ENCODE results near the gene LRRC45.
A peak's percentile ranks its signal among the peaks of the same experiment; 100 is the strongest.
"Not testable (repeated sequence)": the region's sequence is repeated elsewhere in the genome, so short reads cannot be mapped to it uniquely, and the experiment has no call there.

LRRC45 gene

GRCh38 chr17:82036634-82037091 lies 13.6 kb downstream of the LRRC45 start:
- DNase-seq = no peak

- DNase-seq = peak; percentile 93
Observed at GRCh38 chr17:82037092-82037888, 14.2 kb downstream of the LRRC45 start, which contains the start of gene DCXR. DCXR (minus strand) TSS chr17:82037697; CDS start chr17:82037682, 15 bp downstream.

- no peak for DNase-seq
Observed at GRCh38 chr17:82037889-82038195, 14.7 kb downstream of the LRRC45 start.

GRCh38 chr17:82038796-82039409 lies 15.8 kb downstream of the LRRC45 start:
- not testable (repeated sequence) for DNase-seq

GRCh38 chr17:82039695-82040299 lies 16.7 kb downstream of the LRRC45 start:
- DNase-seq = no peak

GRCh38 chr17:82041144-82041814 lies 18.2 kb downstream of the LRRC45 start:
- no peak for DNase-seq

- no peak for DNase-seq
Observed at GRCh38 chr17:82042649-82043048, 19.5 kb downstream of the LRRC45 start.

- DNase-seq = no peak
Observed at GRCh38 chr17:82043507-82043906, 20.4 kb downstream of the LRRC45 start.

- DNase-seq = no peak
Observed at GRCh38 chr17:82045936-82046484, 22.9 kb downstream of the LRRC45 start.

- DNase-seq = no peak
Observed at GRCh38 chr17:82046903-82047302, 23.8 kb downstream of the LRRC45 start.

- no peak for DNase-seq
Observed at GRCh38 chr17:82047379-82047778, 24.3 kb downstream of the LRRC45 start.

GRCh38 chr17:82047914-82048570 lies 24.9 kb downstream of the LRRC45 start:
- DNase-seq = no peak

- no peak for DNase-seq
Observed at GRCh38 chr17:82048571-82048971, 25.5 kb downstream of the LRRC45 start.

- no peak for DNase-seq
Observed at GRCh38 chr17:82049106-82049505, 26.0 kb downstream of the LRRC45 start.

- no peak for DNase-seq
Observed at GRCh38 chr17:82049521-82049971, 26.4 kb downstream of the LRRC45 start.

- no peak for DNase-seq
Observed at GRCh38 chr17:82050152-82050760, 27.2 kb downstream of the LRRC45 start.

- DNase-seq = no peak
Observed at GRCh38 chr17:82050761-82051641, 27.9 kb downstream of the LRRC45 start.

GRCh38 chr17:82051776-82052637 lies 28.9 kb downstream of the LRRC45 start, which contains the start of the genes GPS1 and RFNG:
GPS1 (plus strand) TSS chr17:82051898; CDS start chr17:82051932, 34 bp downstream.
RFNG (minus strand) TSS chr17:82051811; CDS start chr17:82051766, 45 bp downstream.
- DNase-seq = peak; percentile 74

GRCh38 chr17:82052638-82053059 lies 29.5 kb downstream of the LRRC45 start:
- no peak for DNase-seq

- DNase-seq = no peak
Observed at GRCh38 chr17:82053130-82053529, 30.0 kb downstream of the LRRC45 start.

Data from central memory CD4-positive, alpha-beta T cell (primary cell).